ENCODE measurements around the gene PRKCB. TPM values are rescaled to one million over a fixed set of nuclear protein-coding genes. Genes with fewer than 3 reads are reported as not detected.

PRKCB gene
- total and polyA plus RNA-seq, 2 of the 8 experiments (the other 6 are each of a cell fraction or from before 2014, with no cell fraction given), result 7.1 to 12.1 TPM

GRCh38 chr16:24054741-24055491 lies 219.1 kb downstream of the PRKCB start (continued):
- TF ChIP-seq NRF1 (IDR thresholded peaks at IDR 0.05; ENCODE audit: low read depth, low read length) (no peak), FOSL1 (IDR thresholded peaks at IDR 0.05; ENCODE audit: insufficient read depth, low read depth, low read length) (no peak), CBX5 (IDR thresholded peaks at IDR 0.05; ENCODE audit: low read depth, low read length) (no peak), SP1 (IDR thresholded peaks at IDR 0.05; ENCODE audit: low read depth, low read length) (no peak), TCF12 (IDR thresholded peaks at IDR 0.05; ENCODE audit: low read depth, low read length) (no peak)
